IPS DF 6.9 (cell line): ENCODE results near the gene GALNT10.

Experiments
- DNase-seq: peaks from one replicate; pipeline ENCODE4 v3.0.0-alpha.2; 2013; ENCODE audit warnings: low read depth, low spot score
- H3K27ac ChIP-seq: one replicate; pipeline ENCODE4 v1.5.1; 2013; ENCODE audit warnings: low read length, control low read depth
- H3K27me3 ChIP-seq: 2 replicates; pipeline ENCODE4 v1.6.1; 2013; ENCODE audit warnings: mild to moderate bottlenecking, low read length; ENCODE audit not compliant: control insufficient read depth, insufficient read depth
- H3K36me3 ChIP-seq: 2 replicates; pipeline ENCODE4 v1.6.1; 2013; ENCODE audit warnings: low read length; ENCODE audit not compliant: control insufficient read depth, insufficient read depth
- H3K4me1 ChIP-seq: 2 replicates; pipeline ENCODE4 v1.6.1; 2013; ENCODE audit warnings: low read length; ENCODE audit not compliant: control insufficient read depth, insufficient read depth
- H3K4me3 ChIP-seq: 2 replicates; pipeline ENCODE4 v1.5.1; 2013; ENCODE audit warnings: mild to moderate bottlenecking, low read length
- H3K9me3 ChIP-seq: 2 replicates; pipeline ENCODE4 v1.6.1; 2013; ENCODE audit warnings: low read length, inconsistent platforms; ENCODE audit not compliant: control insufficient read depth, insufficient read depth
- WGBS: extraction: QIAGEN DNeasy Blood & Tissue Kit; methylation state at CpG from one replicate; pipeline ENCODE4 v1.1.7; 2013; ENCODE audit warnings: mixed read lengths, missing lambda C conversion rate; ENCODE audit not compliant: insufficient read length, insufficient coverage; 5-methylcytosine and 5-hydroxymethylcytosine counted together

The GALNT10 gene

DNA sequence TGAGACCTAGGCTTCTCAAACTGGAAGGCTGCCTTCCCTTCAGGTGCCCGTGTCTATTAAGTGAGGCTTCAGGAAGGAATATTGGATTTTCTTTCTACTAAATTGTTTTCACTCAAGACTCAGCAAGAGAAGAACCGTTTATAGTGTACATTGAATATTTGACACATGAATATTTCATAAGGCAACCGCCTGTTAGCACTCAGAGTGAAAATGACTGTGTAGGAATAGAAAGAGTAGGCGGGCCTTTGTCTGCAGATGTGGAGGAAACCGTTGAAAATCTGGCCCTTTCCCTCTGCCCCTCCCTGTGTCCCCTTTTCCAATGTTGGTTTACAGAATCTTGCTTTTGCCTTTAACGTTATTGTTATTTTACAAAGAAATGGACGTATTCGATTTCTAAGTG, 261.4 kb downstream of the GALNT10 start:
- WGBS, result no CpG with 5 or more reads among the region's 8 CpGs
- H3K36me3 ChIP-seq, result peaks cover 5% of the 10 kb centered on the region

GRCh38 chr5:154455585-154455984, 265.1 kb downstream of the GALNT10 start:
- DNase-seq, result no peak
- Histone ChIP-seq H3K4me3 (no peak overlapping the region), H3K27ac (no peak overlapping the region), H3K9me3 (no peaks in the 10 kb centered on the region), H3K4me1 (no peaks in the 10 kb centered on the region), H3K36me3 (peaks cover 5% of the 10 kb centered on the region), H3K27me3 (no peaks in the 10 kb centered on the region)
- WGBS, result no CpG with 5 or more reads among the region's 5 CpGs

More for the DNA sequence above, 261.4 kb downstream of the GALNT10 start:
- Histone ChIP-seq H3K4me1 (no peaks in the 10 kb centered on the region), H3K27me3 (no peaks in the 10 kb centered on the region; the same call in 1 of the 2 replicates), H3K4me3 (no peak overlapping the region), H3K9me3 (no peaks in the 10 kb centered on the region), H3K27ac (no peak overlapping the region)
- DNase-seq, result no peak

DNA sequence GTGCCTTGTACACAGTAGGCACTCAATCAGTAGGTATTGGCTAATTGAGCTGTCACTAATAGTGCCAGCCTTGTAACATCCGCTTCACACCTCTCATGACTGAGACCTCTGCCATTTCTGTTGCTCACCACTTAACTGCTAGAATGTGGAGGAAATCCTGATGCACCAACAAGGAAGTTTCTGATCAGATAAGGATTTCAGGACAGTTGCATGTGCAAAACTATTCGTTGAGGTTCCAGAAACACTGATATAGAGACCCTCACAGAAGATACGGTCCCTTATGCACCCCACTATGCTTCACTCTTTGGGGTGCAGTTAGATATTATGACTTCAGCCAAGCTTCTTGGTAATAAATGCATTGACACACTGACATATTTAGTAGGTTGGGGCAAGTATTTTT, 266.0 kb downstream of the GALNT10 start:
- Histone ChIP-seq H3K4me3 (no peak overlapping the region), H3K4me1 (no peaks in the 10 kb centered on the region), H3K9me3 (no peaks in the 10 kb centered on the region), H3K27me3 (no peaks in the 10 kb centered on the region), H3K27ac (no peak overlapping the region), H3K36me3 (peaks cover 5% of the 10 kb centered on the region)
- no peak for DNase-seq
- no CpG with 5 or more reads among the region's 3 CpGs for WGBS

DNA sequence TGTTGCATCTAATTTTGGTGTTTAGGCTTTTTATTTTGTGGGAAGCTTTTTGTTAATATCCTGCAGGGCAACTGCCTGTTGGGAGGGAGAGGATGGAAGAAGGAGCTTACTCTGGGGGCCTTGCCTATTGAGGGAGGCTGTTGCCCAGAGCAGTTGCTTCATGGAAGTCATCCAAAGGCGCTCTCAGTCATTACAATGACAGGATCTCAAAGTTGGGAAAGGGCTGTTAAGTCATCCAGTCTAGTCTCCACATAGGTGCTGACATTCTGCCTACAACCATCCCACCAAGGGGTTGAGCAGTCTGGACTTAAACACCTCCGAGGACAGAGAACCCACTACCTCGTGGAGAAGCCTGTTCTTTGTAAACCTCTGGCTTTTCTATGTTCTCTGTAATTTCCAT, 268.5 kb downstream of the GALNT10 start:
- no peak for DNase-seq
- WGBS, result no CpG with 5 or more reads among the region's 3 CpGs
- H3K36me3 ChIP-seq, result peaks cover 5% of the 10 kb centered on the region

GRCh38 chr5:154460172-154460571, 269.6 kb downstream of the GALNT10 start:
- WGBS, result no CpG with 5 or more reads among the region's 4 CpGs
- peaks cover 5% of the 10 kb centered on the region for H3K36me3 ChIP-seq
- DNase-seq, result no peak
- no peak overlapping the region for H3K27ac ChIP-seq
- H3K4me3 ChIP-seq, result no peak overlapping the region
- no peaks in the 10 kb centered on the region for H3K4me1 ChIP-seq
- H3K27me3 ChIP-seq, result no peaks in the 10 kb centered on the region
- no peaks in the 10 kb centered on the region for H3K9me3 ChIP-seq

More for the DNA sequence above, 268.5 kb downstream of the GALNT10 start:
- Histone ChIP-seq H3K4me3 (no peak overlapping the region), H3K27me3 (no peaks in the 10 kb centered on the region), H3K9me3 (no peaks in the 10 kb centered on the region), H3K27ac (no peak overlapping the region), H3K4me1 (no peaks in the 10 kb centered on the region)

GRCh38 chr5:154461531-154461930, 271.0 kb downstream of the GALNT10 start:
- no peak overlapping the region for H3K4me3 ChIP-seq
- no peaks in the 10 kb centered on the region for H3K27me3 ChIP-seq
- H3K27ac ChIP-seq, result no peak overlapping the region
- no peaks in the 10 kb centered on the region; the same call in 1 of the 2 replicates for H3K36me3 ChIP-seq
- no CpG with 5 or more reads among the region's 6 CpGs for WGBS
- no peak for DNase-seq
- no peaks in the 10 kb centered on the region for H3K9me3 ChIP-seq
- no peaks in the 10 kb centered on the region for H3K4me1 ChIP-seq

GRCh38 chr5:154464438-154464837, 273.9 kb downstream of the GALNT10 start:
- Histone ChIP-seq H3K27ac (no peak overlapping the region), H3K36me3 (no peaks in the 10 kb centered on the region), H3K4me1 (no peaks in the 10 kb centered on the region), H3K27me3 (peaks cover 5% of the 10 kb centered on the region; the same call in 1 of the 2 replicates), H3K4me3 (no peak overlapping the region), H3K9me3 (no peaks in the 10 kb centered on the region)
- no peak for DNase-seq
- WGBS, result no CpG with 5 or more reads among the region's 1 CpG

DNA sequence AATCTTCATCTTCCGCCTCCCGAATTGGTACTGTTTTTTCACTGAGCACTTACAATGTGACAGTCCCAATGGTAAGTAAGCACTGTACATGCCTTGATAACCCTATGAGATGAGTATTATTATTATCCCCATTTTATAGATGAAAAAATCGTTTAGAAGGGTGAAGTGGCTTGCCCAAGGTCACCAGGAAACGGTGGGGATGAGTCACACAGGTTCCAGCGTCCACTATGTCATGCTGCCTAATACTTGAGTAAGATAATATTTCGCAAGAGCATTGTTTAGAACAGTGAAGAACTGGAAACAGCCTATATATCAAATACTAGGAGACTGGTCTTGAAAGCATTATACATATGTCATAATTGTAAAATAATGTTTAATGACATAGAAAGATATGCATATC, 274.6 kb downstream of the GALNT10 start:
- Histone ChIP-seq H3K36me3 (no peaks in the 10 kb centered on the region), H3K9me3 (no peaks in the 10 kb centered on the region), H3K27me3 (peaks cover 10% of the 10 kb centered on the region), H3K4me1 (no peaks in the 10 kb centered on the region), H3K27ac (no peak overlapping the region), H3K4me3 (no peak overlapping the region)
- DNase-seq, result no peak
- no CpG with 5 or more reads among the region's 6 CpGs for WGBS

DNA sequence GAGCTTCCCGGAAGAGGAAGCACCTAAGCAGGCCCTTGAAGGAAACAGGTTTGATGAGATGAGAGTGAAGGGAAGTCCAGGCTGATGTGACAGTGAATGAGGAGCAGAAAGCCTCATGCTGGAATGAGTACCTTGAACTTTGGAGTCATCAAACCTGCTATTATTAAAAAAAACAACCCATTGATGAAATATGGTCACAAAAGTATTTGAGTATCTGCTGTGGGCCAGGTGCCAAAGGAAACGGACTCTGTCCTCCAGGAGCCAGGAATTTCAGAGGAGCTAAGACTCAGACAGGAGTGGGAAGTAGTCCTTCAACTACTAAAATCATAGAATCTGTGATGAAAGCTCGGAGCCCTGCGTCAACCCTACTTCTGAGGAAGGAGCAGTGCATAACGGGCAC, 275.6 kb downstream of the GALNT10 start:
- no peak for DNase-seq
- H3K4me1 ChIP-seq, result no peaks in the 10 kb centered on the region
- no peak overlapping the region for H3K4me3 ChIP-seq
- no peaks in the 10 kb centered on the region for H3K36me3 ChIP-seq
- H3K9me3 ChIP-seq, result no peaks in the 10 kb centered on the region
- H3K27ac ChIP-seq, result no peak overlapping the region
- peaks cover 18% of the 10 kb centered on the region for H3K27me3 ChIP-seq
- no CpG with 5 or more reads among the region's 5 CpGs for WGBS

DNA sequence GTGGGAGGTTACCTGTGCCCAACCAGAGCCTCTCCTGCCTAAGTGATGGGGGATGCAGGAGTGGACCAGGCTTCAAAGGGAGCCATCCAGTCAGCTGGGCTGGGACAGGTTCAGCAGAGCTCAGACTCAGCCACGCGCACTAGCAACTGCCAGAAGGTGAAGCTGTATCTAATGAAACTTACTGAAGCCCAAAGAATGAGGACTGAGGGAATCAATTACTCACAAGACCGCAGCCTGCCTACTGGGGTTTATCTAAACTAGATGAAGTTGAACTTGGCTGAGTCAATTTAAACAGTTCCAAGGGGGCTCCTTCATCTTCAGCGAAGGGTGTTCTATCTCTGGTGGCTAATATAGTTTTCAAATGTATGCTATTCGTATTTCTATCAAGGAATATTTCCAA, 276.1 kb downstream of the GALNT10 start:
- Histone ChIP-seq H3K4me3 (no peak overlapping the region), H3K36me3 (no peaks in the 10 kb centered on the region), H3K4me1 (no peaks in the 10 kb centered on the region), H3K9me3 (no peaks in the 10 kb centered on the region), H3K27me3 (peaks cover 23% of the 10 kb centered on the region), H3K27ac (no peak overlapping the region)
- no CpG with 5 or more reads among the region's 5 CpGs for WGBS
- no peak for DNase-seq

DNA sequence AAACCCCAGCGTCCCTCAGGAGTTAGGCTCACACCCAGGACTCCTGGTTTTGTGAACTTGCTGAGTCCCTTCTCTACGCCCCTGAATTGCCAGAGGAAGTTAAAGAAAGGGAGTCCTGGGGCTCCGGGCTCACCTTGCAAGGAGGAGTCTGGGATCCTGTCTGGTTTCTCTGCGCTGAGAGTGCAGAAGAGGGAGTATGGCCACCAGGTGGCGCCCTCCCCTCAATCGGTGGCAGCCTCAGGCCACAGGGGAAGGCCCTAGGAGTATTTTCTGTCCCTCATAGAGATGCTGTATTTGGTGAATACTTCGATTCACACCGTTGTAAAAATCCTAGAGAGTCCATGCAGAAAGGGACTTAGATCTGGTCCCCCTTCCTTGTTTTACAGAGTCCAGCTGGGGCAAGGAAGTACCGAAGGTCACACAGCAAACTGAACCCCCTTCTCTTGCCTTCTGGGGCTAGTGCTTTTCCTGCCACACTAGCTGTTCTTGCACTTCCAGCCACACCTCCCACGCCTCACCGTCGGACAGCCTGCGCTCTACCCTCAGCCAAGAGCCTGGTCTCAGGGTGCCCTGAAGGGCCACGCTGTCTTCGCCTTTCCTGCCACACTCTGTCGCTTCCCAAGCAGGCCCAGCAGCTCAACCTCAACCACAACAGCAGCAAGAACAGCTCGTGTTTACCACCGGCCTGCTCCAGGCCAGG, 277.3 kb downstream of the GALNT10 start:
- H3K4me3 ChIP-seq, result no peak overlapping the region
- no peak overlapping the region for H3K27ac ChIP-seq
- H3K9me3 ChIP-seq, result no peaks in the 10 kb centered on the region
- no peak for DNase-seq
- H3K27me3 ChIP-seq, result peaks cover 29% of the 10 kb centered on the region
- no peaks in the 10 kb centered on the region for H3K36me3 ChIP-seq
- no CpG with 5 or more reads among the region's 18 CpGs for WGBS
- no peaks in the 10 kb centered on the region for H3K4me1 ChIP-seq
